Panc1 (cell line): Measurements from ENCODE around the gene SCYL2. TPM values are rescaled to one million over a fixed set of nuclear protein-coding genes. Genes with fewer than 3 reads are reported as not detected.

Experiments
- ATAC-seq: fragments of 200-7000 bp; cut with Tn5 transposase; 2 replicates; pipeline ENCODE4 v1.9.1; 2020; ENCODE audit warnings: mild to moderate bottlenecking, moderate library complexity
- BruUV-seq: library from RNA; stranded (reverse); fragments of 400-500 nt; replicated peaks from 2 replicates; lab custom pipeline; 2021; lab: Mats Ljungman, UMichigan
- CTCF ChIA-PET: fragments of 300-600 bp; sonication (Branson Sonifier 250); formaldehyde crosslinking; loops from one replicate; lab custom pipeline; 2022; ENCODE audit warnings: antibody characterized with exemption; lab: Charles Lee
- POLR2A ChIA-PET: fragments of 300-600 bp; sonication (Branson Sonifier 250); formaldehyde crosslinking; loops from one replicate; lab custom pipeline; 2022; ENCODE audit warnings: antibody characterized with exemption; lab: Charles Lee
- DNase-seq: peaks from one replicate; pipeline ENCODE4 v3.0.0-alpha.2; 2010; ENCODE audit warnings: low read depth, low spot score
- H3K27ac ChIP-seq: 2 replicates; pipeline ENCODE4 v1.5.1; 2011; ENCODE audit warnings: mild to moderate bottlenecking, low read length, inconsistent platforms
- H3K27me3 ChIP-seq: fragments of 200-500 bp; sonication (Bioruptor generic); 2 replicates; pipeline ENCODE4 v1.6.0; 2014; ENCODE audit warnings: low read length, inconsistent platforms; ENCODE audit not compliant: control insufficient read depth, insufficient read depth
- H3K36me3 ChIP-seq: fragments of 200-500 bp; sonication (Bioruptor generic); 2 replicates; pipeline ENCODE4 v1.5.1; 2014; ENCODE audit warnings: inconsistent platforms, mild to moderate bottlenecking, low read length, moderate library complexity; ENCODE audit not compliant: control insufficient read depth, insufficient read depth
- H3K4me1 ChIP-seq: 2 replicates; pipeline ENCODE4 v1.5.1; 2011; ENCODE audit warnings: inconsistent platforms, mild to moderate bottlenecking, low read length, moderate library complexity; ENCODE audit not compliant: control insufficient read depth, insufficient read depth
- H3K4me3 ChIP-seq, 2 experiments: 2 replicates each; pipeline ENCODE4 v1.5.1; 2011 to 2012; ENCODE audit warnings: low read depth in 2 of 2, low read length in 2 of 2, mild to moderate bottlenecking in 2 of 2, inconsistent platforms in 1 of 2, moderate library complexity in 1 of 2
- H3K9me3 ChIP-seq: fragments of 200-500 bp; sonication (Bioruptor generic); 2 replicates; pipeline ENCODE4 v1.5.1; 2014; ENCODE audit warnings: low read depth, mild to moderate bottlenecking, inconsistent platforms, low read length, moderate library complexity; ENCODE audit not compliant: control insufficient read depth, insufficient read depth
- CTCF ChIP-seq: fragments of 450-650 bp; IDR thresholded peaks from 2 replicates; pipeline ENCODE4 v1.5.1; 2017; ENCODE audit warnings: mild to moderate bottlenecking
- POLR2AphosphoS5 ChIP-seq: IDR thresholded peaks from 2 replicates; pipeline ENCODE4 v1.6.1; 2012; ENCODE audit warnings: mild to moderate bottlenecking, low read depth, low read length, moderate library complexity
- SIN3A ChIP-seq: IDR thresholded peaks from 2 replicates; pipeline ENCODE4 v1.6.1; 2012; ENCODE audit warnings: low read depth, mild to moderate bottlenecking, low read length, moderate library complexity, borderline replicate concordance; ENCODE audit not compliant: insufficient read depth
- TCF7L2 ChIP-seq: IDR thresholded peaks from 2 replicates; pipeline ENCODE4 v1.6.1; 2011; ENCODE audit warnings: mild to moderate bottlenecking, low read depth, low read length, inconsistent platforms
- in situ Hi-C: cut with HindIII; loops from 2 replicates; pipeline ENCODE4 v1.10.0; 2016; ENCODE audit warnings: low sequenced_read_pairs, low pct_unique_long_range_greater_than_20kb
- intact Hi-C: fragments of 100-400 bp; cut with micrococcal nuclease; formaldehyde crosslinking; loops from one replicate; pipeline ENCODE4 v1.10.0; 2022; ENCODE audit not compliant: unreplicated experiment
- total RNA-seq: library from RNA; stranded (reverse); gene quantifications from one replicate; pipeline ENCODE4 v1.2.1, GENCODE V29; 2021; ENCODE audit not compliant: unreplicated experiment
- TF ChIP-seq, protein P1 (sequence below), 2 experiments: IDR thresholded peaks; 2 replicates each; pipeline ENCODE4 v1.6.1; 2011 to 2012; ENCODE audit warnings: low read depth in 2 of 2, control low read depth in 1 of 2, low read length in 1 of 2, mild to moderate bottlenecking in 1 of 2, moderate library complexity in 1 of 2; ENCODE audit not compliant: insufficient read depth in 1 of 2

The SCYL2 gene
- total RNA-seq, 1 experiment from 2014 or later: 45.3 TPM

DNA sequence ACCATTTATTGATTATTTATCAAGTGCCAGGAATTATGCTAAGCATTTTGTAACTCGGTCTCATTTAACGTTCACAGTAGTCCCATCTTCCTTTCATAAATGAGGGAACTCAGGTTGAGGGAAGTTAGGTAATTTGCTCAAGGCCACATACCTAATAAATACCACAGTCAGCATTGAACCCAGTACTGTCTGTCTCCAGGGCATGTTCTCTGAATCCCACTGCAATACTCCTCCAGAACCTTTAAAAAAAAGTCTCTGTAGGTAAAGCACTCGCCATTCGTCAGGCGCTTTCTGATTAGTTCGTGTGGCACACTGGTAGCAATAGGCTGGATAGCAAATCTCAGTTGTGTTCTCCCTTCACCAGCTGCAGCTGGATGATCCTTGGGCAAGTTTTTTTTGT, 104.2 kb downstream of the SCYL2 start:
- TF ChIP-seq POLR2AphosphoS5 (no peak), SIN3A (no peak)
- no TSS peak for BruUV-seq
- no peak overlapping the region for H3K27ac ChIP-seq
- in situ Hi-C loops: no loop called here
- H3K4me1 ChIP-seq: no peaks in the 10 kb centered on the region
- ChIA-PET POLR2A (no interaction called here), CTCF (interaction anchor here (0.6 kb wide), 1 partner anchor 23 kb away, joined by 3 read pairs; no protein-coding TSS in a partner anchor)
- H3K9me3 ChIP-seq: no peaks in the 10 kb centered on the region
- H3K4me3 ChIP-seq: no peak overlapping the region
- peaks cover 2% of the 10 kb centered on the region; the same call in 1 of the 2 replicates for H3K27me3 ChIP-seq
- intact Hi-C loops: no loop called here
- no peaks in the 10 kb centered on the region for H3K36me3 ChIP-seq
- DNase-seq: no peak
- ATAC-seq: no peak

- intact Hi-C loops (no loop called here), in situ Hi-C loops (no loop called here)
- Histone ChIP-seq H3K9me3 (no peaks in the 10 kb centered on the region), H3K27ac (no peak overlapping the region), H3K4me1 (no peaks in the 10 kb centered on the region), H3K4me3 (no peak overlapping the region), H3K36me3 (no peaks in the 10 kb centered on the region), H3K27me3 (peaks cover 2% of the 10 kb centered on the region; the same call in 1 of the 2 replicates)
- ATAC-seq (no peak), DNase-seq (no peak)
- TF ChIP-seq, protein P1, sequence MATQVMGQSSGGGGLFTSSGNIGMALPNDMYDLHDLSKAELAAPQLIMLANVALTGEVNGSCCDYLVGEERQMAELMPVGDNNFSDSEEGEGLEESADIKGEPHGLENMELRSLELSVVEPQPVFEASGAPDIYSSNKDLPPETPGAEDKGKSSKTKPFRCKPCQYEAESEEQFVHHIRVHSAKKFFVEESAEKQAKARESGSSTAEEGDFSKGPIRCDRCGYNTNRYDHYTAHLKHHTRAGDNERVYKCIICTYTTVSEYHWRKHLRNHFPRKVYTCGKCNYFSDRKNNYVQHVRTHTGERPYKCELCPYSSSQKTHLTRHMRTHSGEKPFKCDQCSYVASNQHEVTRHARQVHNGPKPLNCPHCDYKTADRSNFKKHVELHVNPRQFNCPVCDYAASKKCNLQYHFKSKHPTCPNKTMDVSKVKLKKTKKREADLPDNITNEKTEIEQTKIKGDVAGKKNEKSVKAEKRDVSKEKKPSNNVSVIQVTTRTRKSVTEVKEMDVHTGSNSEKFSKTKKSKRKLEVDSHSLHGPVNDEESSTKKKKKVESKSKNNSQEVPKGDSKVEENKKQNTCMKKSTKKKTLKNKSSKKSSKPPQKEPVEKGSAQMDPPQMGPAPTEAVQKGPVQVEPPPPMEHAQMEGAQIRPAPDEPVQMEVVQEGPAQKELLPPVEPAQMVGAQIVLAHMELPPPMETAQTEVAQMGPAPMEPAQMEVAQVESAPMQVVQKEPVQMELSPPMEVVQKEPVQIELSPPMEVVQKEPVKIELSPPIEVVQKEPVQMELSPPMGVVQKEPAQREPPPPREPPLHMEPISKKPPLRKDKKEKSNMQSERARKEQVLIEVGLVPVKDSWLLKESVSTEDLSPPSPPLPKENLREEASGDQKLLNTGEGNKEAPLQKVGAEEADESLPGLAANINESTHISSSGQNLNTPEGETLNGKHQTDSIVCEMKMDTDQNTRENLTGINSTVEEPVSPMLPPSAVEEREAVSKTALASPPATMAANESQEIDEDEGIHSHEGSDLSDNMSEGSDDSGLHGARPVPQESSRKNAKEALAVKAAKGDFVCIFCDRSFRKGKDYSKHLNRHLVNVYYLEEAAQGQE (IDR thresholded peaks at IDR 0.05; ENCODE audit: insufficient read depth in 1 of 2, low read depth in 2 of 2, low read length in 1 of 2): no peak
- TF ChIP-seq SIN3A (no peak), TCF7L2 (no peak), POLR2AphosphoS5 (no peak), CTCF (no peak)
- ChIA-PET POLR2A (no interaction called here), CTCF (no interaction called here)
- no TSS peak for BruUV-seq
Observed at GRCh38 chr12:100372853-100373640, 106.1 kb downstream of the SCYL2 start.
